NCI-H187 (cell line): Measurements from ENCODE around the gene MEI1.

ENCODE experiments used
- DNase-seq, 2 experiments: peaks; one replicate each; lab custom pipeline; 2025; lab: John Stamatoyannopoulos, UW

Gene MEI1

GRCh38 chr22:41746567-41747400 lies 47.5 kb downstream of the MEI1 start:
- DNase-seq: peak in 1 of 2 experiments; percentile 23

- no peak for DNase-seq
Observed at GRCh38 chr22:41752011-41752970, 53.0 kb downstream of the MEI1 start.

GRCh38 chr22:41753984-41754383 lies 54.7 kb downstream of the MEI1 start:
- DNase-seq: no peak

DNA sequence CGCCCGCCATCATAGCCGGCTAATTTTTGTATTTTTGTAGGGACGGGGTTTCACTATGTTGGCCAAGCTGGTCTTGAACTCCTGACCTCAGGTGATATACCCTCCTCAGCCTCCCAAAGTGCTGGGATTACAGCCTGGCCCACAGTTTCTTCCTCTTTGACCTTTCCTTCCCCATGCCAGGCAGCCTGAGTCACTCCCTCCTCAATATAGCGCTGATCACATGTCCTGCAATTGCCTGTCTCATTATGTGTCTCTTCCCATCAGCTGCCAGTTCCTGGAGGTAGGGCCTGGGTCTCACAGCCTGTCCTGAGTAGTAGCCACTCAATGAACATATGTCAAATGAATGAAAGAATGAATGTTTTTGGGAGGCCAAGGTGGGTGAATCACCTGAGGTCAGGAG lies 58.2 kb downstream of the MEI1 start:
- no peak for DNase-seq

DNA sequence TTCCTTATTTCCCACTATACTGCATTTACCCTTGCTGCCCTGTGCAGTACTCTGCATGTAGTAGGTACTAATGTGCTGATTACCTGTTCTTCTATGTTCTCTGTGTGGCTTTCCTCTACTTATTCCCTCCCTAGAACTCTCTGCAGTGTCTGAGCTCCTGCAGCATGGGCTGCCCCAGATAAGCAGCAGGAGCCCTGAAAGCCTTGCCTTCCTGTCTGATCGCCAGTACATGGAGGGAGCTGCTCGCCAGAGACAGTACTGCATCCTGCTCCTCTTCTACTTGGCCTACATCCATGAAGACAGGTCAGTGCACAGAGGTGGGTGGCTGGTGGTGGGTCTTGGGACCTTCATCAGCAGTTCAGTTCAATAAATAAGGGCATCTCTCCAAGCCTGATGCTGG lies 58.9 kb downstream of the MEI1 start:
- DNase-seq: no peak

GRCh38 chr22:41762980-41763779 lies 63.9 kb downstream of the MEI1 start:
- DNase-seq: no peak

DNA sequence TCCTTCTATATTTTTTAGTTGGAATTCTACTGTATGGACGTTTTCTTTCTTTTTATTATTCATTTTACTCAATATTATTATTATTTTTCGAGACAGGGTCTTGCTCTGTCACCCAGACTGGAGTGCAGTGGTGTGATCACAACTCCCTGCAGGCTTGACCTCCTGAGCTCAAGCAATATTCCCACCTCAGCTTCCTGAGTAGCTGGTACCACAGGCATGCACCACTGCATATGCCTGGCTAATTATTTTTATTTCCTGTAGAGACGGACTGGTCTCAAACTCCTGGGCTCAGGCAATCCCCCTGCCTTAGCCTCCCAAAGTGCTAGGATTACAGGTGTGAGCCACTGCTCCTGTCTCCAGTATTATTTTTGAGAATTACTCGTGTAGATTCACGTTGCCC lies 67.2 kb downstream of the MEI1 start:
- no peak for DNase-seq

GRCh38 chr22:41768430-41768829 lies 69.1 kb downstream of the MEI1 start:
- DNase-seq: no peak

DNA sequence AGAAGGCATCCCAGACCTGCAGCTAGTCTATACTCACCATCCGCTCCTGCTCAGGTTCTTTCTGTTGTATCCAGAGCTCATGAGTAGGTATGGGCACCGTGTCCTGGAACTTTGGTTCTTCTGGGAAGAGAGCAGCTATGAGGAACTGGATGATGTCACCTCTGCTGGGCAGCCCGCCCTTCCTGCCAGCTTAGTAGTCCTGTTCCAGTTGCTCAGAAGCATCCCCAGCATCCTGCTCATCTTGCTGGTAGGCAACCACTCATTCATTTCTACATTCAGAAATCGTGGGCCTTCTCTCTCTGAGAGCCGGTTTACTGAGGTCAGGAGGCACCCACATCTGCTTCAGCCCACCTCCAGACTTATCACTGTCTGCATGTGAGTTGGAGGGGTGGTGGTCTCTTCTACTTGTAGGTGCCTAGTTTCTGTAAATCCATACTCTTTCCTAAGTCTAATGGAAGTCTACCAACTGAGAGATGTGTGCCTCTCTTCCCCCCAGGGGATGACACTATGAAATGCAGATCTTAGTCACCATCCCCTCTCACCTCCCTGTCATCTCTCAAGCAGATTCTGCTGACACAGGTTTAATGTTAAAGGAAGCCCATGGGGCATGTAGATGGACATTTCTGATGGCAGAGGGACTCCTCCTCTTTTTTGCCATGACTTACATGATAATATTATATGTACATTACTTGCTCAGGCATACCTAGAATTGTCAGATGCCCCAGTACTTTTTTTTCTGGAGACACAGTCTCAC lies 71.6 kb downstream of the MEI1 start:
- no peak for DNase-seq

DNA sequence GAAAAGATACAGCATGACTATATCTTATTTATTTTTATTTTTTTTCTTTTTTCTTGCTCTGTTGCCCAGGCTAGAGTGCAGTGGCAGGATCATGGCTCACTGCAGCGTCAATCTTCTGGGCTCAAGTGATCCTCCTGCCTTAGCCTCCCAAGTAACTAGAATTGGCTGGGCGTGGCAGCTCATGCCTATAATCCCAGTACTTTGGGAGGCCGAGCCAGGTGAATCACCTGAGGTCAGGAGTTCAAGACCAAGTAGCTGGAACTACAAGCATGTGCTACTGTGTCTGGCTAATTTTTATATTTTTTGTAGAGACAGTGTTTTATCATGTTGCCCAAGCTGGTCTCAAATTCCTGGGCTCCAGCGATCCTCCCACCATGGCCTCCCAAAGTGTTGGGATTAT lies 72.9 kb downstream of the MEI1 start:
- no peak for DNase-seq

DNA sequence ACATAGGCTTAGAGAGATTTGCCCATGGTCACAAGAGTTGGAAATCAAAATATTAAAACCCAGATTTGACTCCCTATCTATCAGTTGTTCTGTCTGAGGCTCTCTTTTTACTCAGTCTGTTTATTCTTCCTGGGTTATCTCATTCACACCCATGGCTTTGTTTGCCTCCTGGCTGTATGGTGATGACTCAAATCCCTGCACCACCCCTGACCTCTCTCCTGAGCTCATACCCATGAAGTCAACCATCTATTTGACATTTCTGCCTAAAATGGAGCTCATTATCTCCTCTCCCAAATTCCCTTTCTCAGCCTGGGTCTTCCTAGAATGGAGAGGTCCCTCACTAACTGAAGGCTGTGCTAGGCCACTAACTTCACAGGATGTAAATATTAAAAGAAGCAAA lies 73.3 kb downstream of the MEI1 start:
- no peak for DNase-seq

- no peak for DNase-seq
Observed at GRCh38 chr22:41775338-41775737, 76.0 kb downstream of the MEI1 start.

DNA sequence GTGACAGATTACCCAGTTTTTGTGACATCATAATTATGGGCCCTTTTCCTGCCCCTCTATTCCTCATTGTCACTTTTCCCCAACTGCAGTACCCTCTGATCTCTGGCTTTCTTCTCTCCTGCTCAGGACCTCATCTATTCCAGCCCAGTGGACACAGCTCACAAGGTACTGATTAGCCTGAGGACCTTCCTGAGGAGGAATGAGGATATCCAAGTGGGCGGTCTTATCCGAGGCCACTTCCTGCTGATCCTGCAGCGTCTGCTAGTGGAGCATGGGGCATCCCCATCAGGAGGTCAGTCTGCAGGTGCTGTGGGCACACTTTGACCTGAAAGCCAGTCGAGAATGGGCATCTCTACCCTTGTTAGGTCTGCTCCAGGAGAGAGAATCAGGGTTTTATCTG lies 76.7 kb downstream of the MEI1 start:
- no peak for DNase-seq

DNA sequence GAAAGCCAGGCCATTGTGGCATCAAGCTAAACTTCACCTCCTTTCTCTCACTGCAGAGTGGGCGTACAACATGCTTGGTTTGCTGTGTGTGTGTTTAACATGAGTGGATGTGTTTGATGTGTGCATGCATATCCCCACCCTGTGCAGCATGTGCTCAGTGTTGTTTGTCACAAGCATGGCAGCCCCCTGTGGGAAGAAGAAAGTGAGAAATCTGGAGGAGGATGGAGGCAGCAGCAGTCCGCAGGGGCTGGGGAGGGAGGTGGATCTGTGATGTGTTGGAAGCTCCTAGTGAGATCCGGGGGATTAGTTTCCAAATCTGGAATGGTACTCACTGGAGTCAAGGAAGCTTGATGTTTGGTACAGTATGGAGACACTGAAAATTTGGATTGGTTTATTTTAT lies 77.1 kb downstream of the MEI1 start:
- no peak for DNase-seq

- no peak for DNase-seq
Observed at GRCh38 chr22:41777749-41778425, 78.6 kb downstream of the MEI1 start.

DNA sequence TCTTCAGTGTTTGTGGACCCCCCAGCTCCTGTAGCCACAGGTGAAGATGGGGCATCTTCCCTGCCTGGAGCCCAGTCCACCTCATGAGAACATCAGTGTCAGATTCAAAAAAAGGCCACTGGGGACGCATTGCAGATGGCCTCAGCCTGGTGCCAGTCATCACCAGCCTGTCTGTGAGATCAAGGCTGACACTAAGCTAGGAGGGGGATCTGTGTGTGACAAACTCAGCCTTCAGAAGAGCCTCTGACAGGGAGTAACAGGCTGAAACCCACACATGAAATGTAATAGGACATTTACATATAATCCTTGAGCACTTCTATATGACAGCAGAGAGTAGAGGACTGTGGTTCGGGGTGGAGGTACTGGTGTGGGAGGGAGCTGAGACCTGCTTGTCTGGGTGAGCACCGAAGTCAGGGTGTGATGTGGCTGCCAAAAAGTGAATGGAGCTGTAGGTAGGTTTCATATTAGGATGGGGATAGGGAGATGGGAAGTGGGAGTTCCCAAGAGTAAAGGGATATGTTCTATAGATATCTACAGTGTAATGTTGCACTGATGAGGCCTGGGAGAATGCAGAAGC lies 80.7 kb downstream of the MEI1 start:
- no peak for DNase-seq

DNA sequence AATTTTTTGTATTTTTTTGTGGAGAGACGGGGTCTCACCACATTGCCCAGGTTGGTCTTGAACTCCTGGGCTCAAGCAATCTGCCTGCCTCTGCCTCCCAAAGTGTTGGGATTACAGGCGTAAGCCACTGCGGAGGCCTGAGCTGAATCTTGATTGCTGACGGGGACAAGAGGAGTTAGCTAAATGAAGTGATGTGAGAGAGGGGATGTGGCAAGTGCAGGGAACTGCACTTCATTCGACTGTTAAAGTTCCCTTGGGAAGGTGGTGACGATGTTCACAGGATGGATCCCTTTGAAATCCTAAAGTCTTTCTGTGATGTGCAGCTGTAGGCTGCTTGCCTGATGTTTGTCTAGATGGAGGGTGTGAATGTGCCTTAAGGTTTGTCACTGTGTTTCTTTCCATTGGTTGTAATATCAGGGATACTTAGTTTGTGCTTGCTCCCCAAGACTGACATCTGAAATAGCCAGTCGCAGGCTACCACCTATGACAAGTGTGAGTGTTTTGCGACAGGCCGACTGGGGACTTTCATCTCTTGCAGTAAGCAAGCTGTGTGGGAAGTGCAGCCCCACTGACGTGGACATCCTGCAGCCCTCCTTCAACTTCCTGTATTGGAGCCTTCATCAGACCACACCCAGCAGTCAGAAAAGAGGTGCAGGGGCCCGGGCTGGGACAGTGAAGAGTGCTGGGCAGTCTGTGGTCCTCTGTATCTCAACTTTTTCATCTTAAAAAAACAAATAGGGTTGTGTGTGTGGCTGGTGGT lies 81.6 kb downstream of the MEI1 start:
- no peak for DNase-seq

DNA sequence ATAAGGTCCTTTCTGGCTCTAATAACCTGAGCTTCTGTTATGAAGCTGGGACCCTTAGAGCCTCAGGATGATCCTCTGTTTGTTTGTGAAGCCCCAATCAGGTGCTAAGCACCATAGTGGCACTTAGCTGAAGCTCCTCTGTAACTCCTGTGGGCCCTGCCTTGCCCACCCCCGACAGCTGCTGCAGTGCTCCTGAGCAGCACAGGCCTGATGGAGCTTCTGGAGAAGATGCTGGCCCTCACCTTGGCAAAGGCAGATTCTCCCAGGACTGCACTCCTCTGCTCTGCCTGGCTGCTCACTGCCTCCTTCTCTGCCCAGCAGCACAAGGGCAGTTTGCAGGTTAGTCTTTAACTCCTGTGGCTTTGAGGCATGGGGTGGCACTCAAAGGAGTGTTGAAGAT lies 82.2 kb downstream of the MEI1 start:
- no peak for DNase-seq

DNA sequence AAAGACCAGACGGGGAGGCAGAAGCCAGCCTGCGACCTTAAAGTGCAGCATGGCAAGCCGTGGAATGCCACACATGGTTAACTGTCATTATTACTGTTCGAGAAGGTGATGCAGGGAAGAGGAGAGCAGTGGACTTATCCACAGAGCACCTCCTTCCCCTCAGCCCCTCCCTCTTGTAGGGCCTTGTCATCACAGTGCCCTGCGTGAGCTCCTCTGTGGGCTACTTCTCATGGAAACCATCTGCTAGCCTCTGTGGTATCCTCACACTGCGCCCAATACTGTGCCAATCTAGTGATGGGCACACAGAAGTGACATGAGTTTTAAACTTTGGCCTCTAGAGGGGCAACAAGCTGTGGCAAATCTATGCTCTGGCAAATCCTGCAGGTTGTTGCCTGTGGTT lies 83.0 kb downstream of the MEI1 start:
- no peak for DNase-seq

- DNase-seq: no peak
Observed at GRCh38 chr22:41782751-41783150, 83.4 kb downstream of the MEI1 start.
